Trophoblast cell (in vitro differentiated cells and primary cell): ENCODE measurements around the gene ALS2.

Experiments
- DNase-seq, 2 donors: peaks; one replicate each; pipeline ENCODE4 v3.0.0-alpha.2; 2016
- H2AFZ ChIP-seq: 2 replicates; pipeline ENCODE4 v1.6.1; 2013; ENCODE audit warnings: low read length, moderate library complexity, mild to moderate bottlenecking; ENCODE audit not compliant: insufficient read depth, poor library complexity
- H2AK5ac ChIP-seq: 2 replicates; pipeline ENCODE4 v1.6.1; 2013; ENCODE audit warnings: mild to moderate bottlenecking, low read length
- H2BK120ac ChIP-seq: 2 replicates; pipeline ENCODE4 v1.6.1; 2013; ENCODE audit warnings: low read length, mild to moderate bottlenecking, moderate library complexity; ENCODE audit not compliant: insufficient read depth, poor library complexity
- H2BK12ac ChIP-seq: 2 replicates; pipeline ENCODE4 v1.6.1; 2013; ENCODE audit warnings: mild to moderate bottlenecking, low read length, moderate library complexity
- H2BK5ac ChIP-seq: 2 replicates; pipeline ENCODE4 v1.6.1; 2013; ENCODE audit warnings: low read length, low read depth, moderate library complexity, mild to moderate bottlenecking; ENCODE audit not compliant: poor library complexity
- H3K14ac ChIP-seq: 2 replicates; pipeline ENCODE4 v1.6.1; 2013; ENCODE audit warnings: mild to moderate bottlenecking, low read length
- H3K18ac ChIP-seq: 2 replicates; pipeline ENCODE4 v1.6.1; 2013; ENCODE audit warnings: mild to moderate bottlenecking, low read length
- H3K23ac ChIP-seq: 2 replicates; pipeline ENCODE4 v1.6.1; 2013; ENCODE audit warnings: low read length
- H3K27ac ChIP-seq: 2 replicates; pipeline ENCODE4 v1.5.1; 2013; ENCODE audit warnings: low read depth, mild to moderate bottlenecking, inconsistent platforms, low read length, moderate library complexity
- H3K27me3 ChIP-seq: 2 replicates; pipeline ENCODE4 v1.6.1; 2013; ENCODE audit warnings: inconsistent platforms, mild to moderate bottlenecking, low read length, moderate library complexity; ENCODE audit not compliant: insufficient read depth
- H3K36me3 ChIP-seq, 2 experiments: 1 replicate in 1 of 2; 2 replicates in 1 of 2; pipeline ENCODE4 v1.6.1; 2013; ENCODE audit warnings: low read length in 2 of 2, mild to moderate bottlenecking in 2 of 2, moderate library complexity in 1 of 2; ENCODE audit not compliant: insufficient read depth in 2 of 2, control insufficient read depth in 1 of 2
- H3K4ac ChIP-seq: 2 replicates; pipeline ENCODE4 v1.6.1; 2013; ENCODE audit warnings: low read depth, mild to moderate bottlenecking, low read length, moderate library complexity
- H3K4me1 ChIP-seq, 2 experiments: 1 replicate in 1 of 2; 2 replicates in 1 of 2; pipeline ENCODE4 v1.6.1; 2013; ENCODE audit warnings: low read length in 2 of 2, mild to moderate bottlenecking in 2 of 2, moderate library complexity in 1 of 2; ENCODE audit not compliant: insufficient read depth in 2 of 2, control insufficient read depth in 1 of 2
- H3K4me2 ChIP-seq: 2 replicates; pipeline ENCODE4 v1.6.1; 2013; ENCODE audit warnings: inconsistent platforms, mild to moderate bottlenecking, low read length, moderate library complexity
- H3K4me3 ChIP-seq: 2 replicates; pipeline ENCODE4 v1.5.1; 2013; ENCODE audit warnings: mild to moderate bottlenecking, low read depth, low read length, inconsistent platforms
- H3K79me1 ChIP-seq: one replicate; pipeline ENCODE4 v1.6.1; 2013; ENCODE audit warnings: low read length
- H3K79me2 ChIP-seq: 2 replicates; pipeline ENCODE4 v1.6.1; 2013; ENCODE audit warnings: low read length, mild to moderate bottlenecking; ENCODE audit not compliant: control insufficient read depth, insufficient read depth, poor library complexity
- H3K9ac ChIP-seq: 2 replicates; pipeline ENCODE4 v1.6.1; 2013; ENCODE audit warnings: mild to moderate bottlenecking, low read length
- H3K9me3 ChIP-seq: 2 replicates; pipeline ENCODE4 v1.6.1; 2013; ENCODE audit warnings: low read depth, mild to moderate bottlenecking, control low read depth, inconsistent platforms, low read length; ENCODE audit not compliant: insufficient read depth
- H4K12ac ChIP-seq: 2 replicates; pipeline ENCODE4 v1.6.1; 2013; ENCODE audit warnings: low read depth, mild to moderate bottlenecking, low read length, moderate library complexity
- H4K8ac ChIP-seq: 2 replicates; pipeline ENCODE4 v1.6.1; 2013; ENCODE audit warnings: low read depth, mild to moderate bottlenecking, low read length, moderate library complexity
- H4K91ac ChIP-seq: one replicate; pipeline ENCODE4 v1.6.1; 2013; ENCODE audit warnings: low read depth, mild to moderate bottlenecking, low read length, moderate library complexity
- WGBS: extraction: QIAGEN DNeasy Blood & Tissue Kit; methylation state at CpG from one replicate; pipeline ENCODE4 v1.1.7; 2013; ENCODE audit warnings: missing lambda C conversion rate; ENCODE audit not compliant: insufficient read length, insufficient coverage; ENCODE audit errors: extremely low coverage; 5-methylcytosine and 5-hydroxymethylcytosine counted together

ALS2 gene

GRCh38 chr2:201758873-201759272, 21.9 kb downstream of the ALS2 start:
- Histone ChIP-seq H3K18ac (no peak overlapping the region), H3K27me3 (no peaks in the 10 kb centered on the region), H3K4me3 (no peak overlapping the region), H3K27ac (no peak overlapping the region), H3K36me3 (peaks cover 16 to 25% of the 10 kb centered on the region in 2 experiments), H2BK12ac (no peak overlapping the region), H3K79me2 (no peaks in the 10 kb centered on the region), H3K79me1 (no peaks in the 10 kb centered on the region), H3K14ac (no peak overlapping the region), H2BK120ac (no peak overlapping the region), H4K91ac (no peak overlapping the region), H3K4ac (no peak overlapping the region), H3K9me3 (no peaks in the 10 kb centered on the region), H2BK5ac (no peak overlapping the region), H2AFZ (no peak overlapping the region), H2AK5ac (no peak overlapping the region), H4K12ac (no peak overlapping the region), H3K23ac (no peak overlapping the region), H3K4me1 (peaks cover 0 to 4% of the 10 kb centered on the region in 2 experiments), H3K4me2 (no peak overlapping the region), H3K9ac (no peak overlapping the region), H4K8ac (no peak overlapping the region)
- no CpG with 5 or more reads among the region's 3 CpGs for WGBS
- no peak for DNase-seq

- H3K27ac ChIP-seq = no peak overlapping the region
- H3K18ac ChIP-seq = no peak overlapping the region
- H3K14ac ChIP-seq = no peak overlapping the region
- no peak overlapping the region for H4K8ac ChIP-seq
- H3K4me2 ChIP-seq = no peak overlapping the region
- no peaks in the 10 kb centered on the region for H3K79me1 ChIP-seq
- no peaks in the 10 kb centered on the region for H3K9me3 ChIP-seq
- H3K79me2 ChIP-seq = no peaks in the 10 kb centered on the region
- DNase-seq = no peak
- peaks cover 16 to 25% of the 10 kb centered on the region in 2 experiments for H3K36me3 ChIP-seq
- H4K91ac ChIP-seq = no peak overlapping the region
- no peak overlapping the region for H2BK5ac ChIP-seq
- H2BK120ac ChIP-seq = no peak overlapping the region
- H2AK5ac ChIP-seq = no peak overlapping the region
- H2BK12ac ChIP-seq = no peak overlapping the region
- H3K4ac ChIP-seq = no peak overlapping the region
- H4K12ac ChIP-seq = no peak overlapping the region
- H3K23ac ChIP-seq = no peak overlapping the region
- no peak overlapping the region for H2AFZ ChIP-seq
- H3K27me3 ChIP-seq = no peaks in the 10 kb centered on the region
- no peak overlapping the region for H3K9ac ChIP-seq
- WGBS = no CpG with 5 or more reads among the region's 1 CpG
- H3K4me1 ChIP-seq = peaks cover 0 to 4% of the 10 kb centered on the region in 2 experiments
- H3K4me3 ChIP-seq = no peak overlapping the region
Observed at GRCh38 chr2:201758234-201758633, 22.5 kb downstream of the ALS2 start.

- H4K12ac ChIP-seq = no peak overlapping the region
- no peak overlapping the region for H4K91ac ChIP-seq
- DNase-seq = no peak
- H2BK12ac ChIP-seq = no peak overlapping the region
- H3K4me3 ChIP-seq = no peak overlapping the region
- H3K27me3 ChIP-seq = no peaks in the 10 kb centered on the region
- H3K79me1 ChIP-seq = no peaks in the 10 kb centered on the region
- no peak overlapping the region for H4K8ac ChIP-seq
- H3K79me2 ChIP-seq = no peaks in the 10 kb centered on the region
- no peaks in the 10 kb centered on the region for H3K9me3 ChIP-seq
- H3K4me1 ChIP-seq = peaks cover 0 to 4% of the 10 kb centered on the region in 2 experiments
- no CpG with 5 or more reads among the region's 6 CpGs for WGBS
- H3K27ac ChIP-seq = no peak overlapping the region
- H2AFZ ChIP-seq = no peak overlapping the region
- no peak overlapping the region for H2BK5ac ChIP-seq
- H3K4me2 ChIP-seq = no peak overlapping the region
- H2AK5ac ChIP-seq = no peak overlapping the region
- no peak overlapping the region for H2BK120ac ChIP-seq
- H3K36me3 ChIP-seq = peaks cover 3 to 11% of the 10 kb centered on the region in 2 experiments
- no peak overlapping the region for H3K14ac ChIP-seq
- H3K4ac ChIP-seq = no peak overlapping the region
- no peak overlapping the region for H3K23ac ChIP-seq
- H3K18ac ChIP-seq = no peak overlapping the region
- H3K9ac ChIP-seq = no peak overlapping the region
Observed at GRCh38 chr2:201754717-201755415, 25.9 kb downstream of the ALS2 start.

GRCh38 chr2:201751566-201751965, 29.2 kb downstream of the ALS2 start:
- Histone ChIP-seq H3K27ac (no peak overlapping the region), H4K91ac (no peak overlapping the region), H2BK12ac (no peak overlapping the region), H3K79me1 (no peaks in the 10 kb centered on the region), H3K4ac (no peak overlapping the region), H3K27me3 (no peaks in the 10 kb centered on the region), H3K36me3 (peaks cover 8 to 15% of the 10 kb centered on the region in 2 experiments), H3K79me2 (no peaks in the 10 kb centered on the region), H3K4me1 (no peaks in the 10 kb centered on the region), H4K12ac (no peak overlapping the region), H3K4me3 (no peak overlapping the region), H3K4me2 (no peak overlapping the region), H3K9me3 (no peaks in the 10 kb centered on the region), H3K18ac (no peak overlapping the region), H2AK5ac (no peak overlapping the region), H2BK5ac (no peak overlapping the region), H3K9ac (no peak overlapping the region), H3K14ac (no peak overlapping the region), H2AFZ (no peak overlapping the region), H4K8ac (no peak overlapping the region), H3K23ac (no peak overlapping the region), H2BK120ac (no peak overlapping the region)
- WGBS = no CpG with 5 or more reads among the region's 5 CpGs
- no peak for DNase-seq
